ENCODE data around the gene FBXO15.

DNA sequence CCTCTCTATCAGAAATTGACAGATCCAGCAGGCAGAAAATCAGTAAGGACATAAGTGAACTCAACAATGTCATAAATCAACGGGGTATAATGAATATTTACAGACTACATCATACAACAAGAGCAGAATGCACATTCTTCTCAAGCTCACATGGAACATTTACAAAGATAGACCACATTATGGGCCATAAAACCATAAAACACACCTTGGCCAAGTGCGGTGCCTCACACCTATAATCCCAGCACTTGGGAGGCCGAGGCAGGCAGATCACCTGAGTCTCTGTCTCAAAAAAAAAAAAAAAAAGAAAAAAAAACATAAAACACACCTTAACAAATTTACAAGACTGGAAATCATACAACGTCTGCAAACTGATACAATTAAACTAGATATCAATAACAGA lies 36.7 kb downstream of the FBXO15 start:
- TF ChIP-seq, protein P1, sequence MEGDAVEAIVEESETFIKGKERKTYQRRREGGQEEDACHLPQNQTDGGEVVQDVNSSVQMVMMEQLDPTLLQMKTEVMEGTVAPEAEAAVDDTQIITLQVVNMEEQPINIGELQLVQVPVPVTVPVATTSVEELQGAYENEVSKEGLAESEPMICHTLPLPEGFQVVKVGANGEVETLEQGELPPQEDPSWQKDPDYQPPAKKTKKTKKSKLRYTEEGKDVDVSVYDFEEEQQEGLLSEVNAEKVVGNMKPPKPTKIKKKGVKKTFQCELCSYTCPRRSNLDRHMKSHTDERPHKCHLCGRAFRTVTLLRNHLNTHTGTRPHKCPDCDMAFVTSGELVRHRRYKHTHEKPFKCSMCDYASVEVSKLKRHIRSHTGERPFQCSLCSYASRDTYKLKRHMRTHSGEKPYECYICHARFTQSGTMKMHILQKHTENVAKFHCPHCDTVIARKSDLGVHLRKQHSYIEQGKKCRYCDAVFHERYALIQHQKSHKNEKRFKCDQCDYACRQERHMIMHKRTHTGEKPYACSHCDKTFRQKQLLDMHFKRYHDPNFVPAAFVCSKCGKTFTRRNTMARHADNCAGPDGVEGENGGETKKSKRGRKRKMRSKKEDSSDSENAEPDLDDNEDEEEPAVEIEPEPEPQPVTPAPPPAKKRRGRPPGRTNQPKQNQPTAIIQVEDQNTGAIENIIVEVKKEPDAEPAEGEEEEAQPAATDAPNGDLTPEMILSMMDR (IDR thresholded peaks at IDR 0.05), result no peak
- TF ChIP-seq POLR2AphosphoS5 (IDR thresholded peaks at IDR 0.05), result no peak
- no peak for TF ChIP-seq POLR2A (IDR thresholded peaks at IDR 0.05)
- TF ChIP-seq EP300 (IDR thresholded peaks at IDR 0.05), result no peak
